22Rv1 (cell line): ENCODE results near the gene CAPZA3.

ENCODE experiments used
- CTCF ChIP-seq: fragments of 450-650 bp; IDR thresholded peaks from 2 replicates; pipeline ENCODE4 v1.5.1; 2017; ENCODE audit warnings: mild to moderate bottlenecking
- ZFX ChIP-seq: fragments of 450-650 bp; IDR thresholded peaks from 2 replicates; pipeline ENCODE4 v1.6.1; 2017; ENCODE audit warnings: antibody characterized with exemption, borderline replicate concordance

- TF ChIP-seq CTCF, result no peak
- no peak for TF ChIP-seq ZFX
Measured at GRCh38 chr12:18721452-18721851, 16.5 kb upstream of the CAPZA3 start.
